ENCODE data around the gene RFX4. TPM values are rescaled to one million over a fixed set of nuclear protein-coding genes. Genes with fewer than 3 reads are reported as not detected.

RFX4 gene
- not detected for polyA plus RNA-seq (ENCODE audit: insufficient read length)

GRCh38 chr12:106582641-106583230 is at the start of gene RFX4:
RFX4 (plus strand) TSS chr12:106583004; CDS start chr12:106583321, 317 bp downstream.
- DNase-seq: no peak

DNA sequence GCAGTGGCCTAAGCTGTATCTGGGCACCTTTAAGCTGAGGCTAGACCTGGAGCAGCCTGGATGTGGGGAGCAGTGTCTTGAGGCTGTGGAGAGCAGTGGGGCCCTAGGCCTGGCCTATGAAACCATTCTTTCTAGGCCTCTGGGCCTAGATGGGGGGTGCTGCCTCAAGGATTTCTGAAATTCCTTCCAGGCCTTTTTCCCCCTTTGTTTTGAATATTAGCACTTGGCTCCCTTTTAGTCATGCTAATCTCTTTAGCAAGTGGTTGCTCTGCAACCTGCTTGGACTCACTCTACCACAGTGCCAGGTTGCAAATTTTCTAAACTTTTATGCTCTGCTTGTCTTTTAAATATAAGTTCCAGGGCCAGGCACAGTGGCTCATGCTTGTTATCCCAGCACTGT is 41.6 kb upstream of the RFX4 start:
- no peak for DNase-seq

GRCh38 chr12:106551410-106551809 is 31.4 kb upstream of the RFX4 start:
- DNase-seq: no peak

GRCh38 chr12:106552228-106552627 is 30.6 kb upstream of the RFX4 start:
- DNase-seq: no peak

DNA sequence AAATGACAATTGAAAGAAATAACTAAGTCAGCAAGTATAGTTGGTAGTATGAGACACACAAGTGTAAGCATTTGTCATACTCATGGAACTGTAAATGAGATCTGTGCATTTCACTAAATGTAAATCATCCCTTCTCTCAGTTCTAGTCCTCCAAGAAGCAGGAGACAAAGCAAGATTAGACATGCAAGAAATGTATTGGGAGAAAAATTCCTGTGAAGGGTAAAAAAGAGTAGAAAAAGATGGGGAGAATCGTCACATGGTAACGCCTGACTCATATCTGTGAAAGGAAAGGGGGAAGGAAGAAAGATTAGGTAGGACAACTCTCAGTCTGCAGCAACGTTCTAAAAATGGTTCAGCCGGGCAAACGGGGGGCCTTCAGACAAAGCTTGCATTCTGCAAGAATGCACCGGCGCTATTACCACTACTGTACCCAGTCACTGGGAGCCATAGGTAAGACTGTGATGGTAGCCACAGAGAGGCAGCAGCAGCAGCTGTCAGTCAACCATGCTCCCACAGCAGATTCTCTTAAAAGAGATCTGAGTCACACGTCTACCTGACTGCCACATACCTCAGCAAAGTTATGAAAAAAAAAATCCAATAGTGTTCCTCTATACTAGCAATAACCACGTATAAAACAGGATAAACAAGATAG is 18.0 kb upstream of the RFX4 start:
- no peak for DNase-seq

DNA sequence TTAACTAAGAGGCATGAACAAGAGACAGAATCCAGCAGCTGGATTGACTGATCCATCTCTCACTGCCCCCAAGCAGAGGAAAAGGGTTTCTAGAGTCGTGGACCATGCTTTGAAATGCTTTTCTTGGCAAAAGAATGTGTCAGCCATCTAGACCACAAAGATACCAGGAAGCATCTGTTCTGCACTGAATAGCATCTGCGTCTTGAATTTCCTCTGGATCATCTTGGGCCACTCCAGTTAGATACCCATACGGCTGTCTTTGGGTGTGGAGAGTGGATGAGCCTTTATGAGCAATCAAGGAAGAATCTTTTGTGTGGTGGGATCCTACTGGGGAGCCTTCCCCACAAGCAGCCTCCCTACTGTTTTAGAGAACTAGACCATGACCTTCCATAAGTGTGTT is 16.0 kb upstream of the RFX4 start:
- DNase-seq: no peak

DNA sequence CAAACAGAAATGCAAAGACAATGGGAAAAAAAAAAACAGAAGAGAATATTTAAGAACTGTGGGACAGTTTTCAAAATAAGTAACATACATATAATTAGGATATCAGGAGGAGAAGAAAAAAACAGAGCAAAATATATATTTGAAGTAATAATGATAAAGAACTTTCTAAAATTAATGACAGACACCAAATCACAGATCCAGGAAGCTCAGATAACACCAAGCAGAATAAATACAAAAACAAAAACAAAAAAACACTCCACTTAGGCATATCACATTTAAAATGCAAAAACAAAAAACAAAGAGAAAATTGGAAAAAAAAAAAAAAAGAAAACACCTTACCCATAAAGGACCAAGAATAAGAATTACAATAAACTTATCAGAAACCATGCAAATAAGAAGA is 9.6 kb upstream of the RFX4 start:
- DNase-seq: no peak

DNA sequence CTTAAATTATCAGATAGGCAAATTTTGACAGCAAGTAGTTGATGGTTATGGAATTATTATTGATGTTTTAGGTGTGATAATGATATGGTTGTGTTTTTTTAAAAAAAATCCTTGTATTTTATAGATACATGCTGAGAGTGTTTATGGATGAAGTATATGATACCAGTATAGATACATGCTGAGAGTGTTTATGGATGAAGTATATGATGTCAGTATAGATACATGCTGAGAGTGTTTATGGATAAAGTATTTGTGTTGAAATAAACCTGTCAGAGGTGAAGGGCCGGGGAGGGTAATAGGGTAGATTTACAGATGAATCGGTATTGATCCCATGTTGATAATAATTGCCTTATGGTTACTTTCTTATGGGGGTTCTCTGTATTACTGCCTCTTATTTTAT is 6.0 kb upstream of the RFX4 start:
- no peak for DNase-seq

- DNase-seq: no peak
These were observed 1.9 kb upstream of the RFX4 start for GRCh38 chr12:106580671-106581508.

GRCh38 chr12:106581543-106582248 is 1.1 kb upstream of the RFX4 start:
- DNase-seq: no peak

- DNase-seq: no peak
These were observed 584 bp upstream of the RFX4 start for GRCh38 chr12:106582249-106582591.

DNA sequence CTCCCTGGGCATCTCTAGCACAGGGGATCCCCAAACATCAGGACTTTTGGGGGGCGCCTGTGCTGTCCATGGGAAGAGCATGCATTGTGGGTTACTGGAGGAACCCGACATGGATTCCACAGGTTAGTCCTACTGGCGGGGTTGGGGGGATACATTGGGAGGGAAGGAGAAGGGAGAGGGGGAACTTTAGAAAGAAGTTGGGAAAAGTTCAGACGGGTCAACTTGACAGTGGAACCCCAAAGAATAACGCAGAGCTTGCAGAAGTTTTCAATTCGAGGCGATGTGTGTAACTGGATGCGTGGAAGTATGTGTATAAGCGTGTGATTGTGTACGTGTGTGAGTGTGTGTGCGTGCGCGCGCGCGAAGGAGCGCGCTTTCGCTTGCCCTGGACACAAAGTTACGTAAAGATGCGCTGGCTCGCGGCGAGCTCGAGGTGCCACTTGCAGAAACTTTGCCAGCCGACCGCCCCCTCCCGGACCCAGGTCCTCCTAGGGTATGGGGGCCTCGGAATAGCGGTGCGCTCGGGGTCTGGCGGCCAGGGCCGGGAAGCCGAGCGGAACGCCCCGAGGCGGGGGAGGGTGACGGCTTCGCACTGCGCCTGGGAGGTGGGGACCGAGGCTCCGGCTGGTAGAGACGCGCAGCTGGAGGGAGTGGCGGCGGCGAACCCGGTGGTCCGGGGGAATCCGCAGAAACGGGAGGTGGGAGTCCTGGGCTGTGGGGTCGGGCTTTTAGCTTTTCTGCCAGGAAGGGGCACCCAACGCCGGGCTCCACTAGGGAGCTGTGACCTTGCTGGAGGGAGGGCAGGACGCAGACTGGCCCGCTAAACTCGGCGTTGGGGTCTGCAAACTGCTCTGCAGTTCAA is 669 bp downstream of the RFX4 start:
- DNase-seq: no peak

- DNase-seq: no peak
These were observed 1.6 kb downstream of the RFX4 start for GRCh38 chr12:106584104-106585064.

DNA sequence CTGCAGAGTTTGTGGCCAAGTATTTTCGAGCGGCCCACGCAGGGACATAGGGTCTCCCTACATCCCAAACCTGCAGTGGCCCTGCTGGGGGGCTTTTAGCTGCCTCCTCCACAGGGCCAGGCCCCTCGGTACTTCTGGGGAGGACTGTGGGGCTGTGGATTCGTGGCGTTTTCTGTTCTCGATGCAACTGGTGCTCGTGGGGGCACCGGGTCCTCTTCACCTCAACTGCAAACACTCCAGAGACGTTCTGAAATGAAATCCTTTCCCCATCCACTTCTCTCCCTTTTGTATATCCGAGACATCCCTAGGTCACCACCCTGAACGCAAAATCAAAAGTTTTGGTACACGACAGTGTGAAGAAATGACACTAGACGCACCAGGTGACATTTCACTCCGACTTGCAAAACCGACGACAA is 2.3 kb downstream of the RFX4 start:
- no peak for DNase-seq

- DNase-seq: no peak
These were observed 2.9 kb downstream of the RFX4 start for GRCh38 chr12:106585521-106586277.

DNA sequence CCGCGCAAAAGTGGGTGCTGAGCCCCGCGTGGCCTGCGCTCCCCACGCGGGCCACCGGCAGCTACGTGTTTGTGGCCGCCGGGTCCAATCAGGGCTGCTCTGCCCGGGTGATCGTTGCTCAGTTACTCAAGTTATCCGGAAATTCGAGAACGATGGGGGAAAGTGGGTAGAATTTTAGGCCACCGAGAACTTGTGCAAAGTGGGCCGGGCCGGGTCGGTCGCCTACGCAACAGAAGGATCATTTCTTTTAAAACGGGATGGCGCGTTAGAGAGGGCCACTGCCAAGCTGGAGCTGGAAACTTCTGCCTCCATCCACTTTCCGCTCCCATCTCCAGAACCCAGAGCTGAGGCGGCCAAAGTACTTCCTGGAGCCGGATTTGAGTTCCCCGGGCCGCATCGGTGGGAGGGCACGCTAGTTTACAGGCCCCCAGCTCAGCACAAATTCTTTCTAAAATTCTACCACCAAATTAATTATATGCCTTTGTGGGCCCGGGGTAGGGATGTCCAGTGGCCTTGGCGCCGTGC is 3.5 kb downstream of the RFX4 start:
- DNase-seq: no peak

DNA sequence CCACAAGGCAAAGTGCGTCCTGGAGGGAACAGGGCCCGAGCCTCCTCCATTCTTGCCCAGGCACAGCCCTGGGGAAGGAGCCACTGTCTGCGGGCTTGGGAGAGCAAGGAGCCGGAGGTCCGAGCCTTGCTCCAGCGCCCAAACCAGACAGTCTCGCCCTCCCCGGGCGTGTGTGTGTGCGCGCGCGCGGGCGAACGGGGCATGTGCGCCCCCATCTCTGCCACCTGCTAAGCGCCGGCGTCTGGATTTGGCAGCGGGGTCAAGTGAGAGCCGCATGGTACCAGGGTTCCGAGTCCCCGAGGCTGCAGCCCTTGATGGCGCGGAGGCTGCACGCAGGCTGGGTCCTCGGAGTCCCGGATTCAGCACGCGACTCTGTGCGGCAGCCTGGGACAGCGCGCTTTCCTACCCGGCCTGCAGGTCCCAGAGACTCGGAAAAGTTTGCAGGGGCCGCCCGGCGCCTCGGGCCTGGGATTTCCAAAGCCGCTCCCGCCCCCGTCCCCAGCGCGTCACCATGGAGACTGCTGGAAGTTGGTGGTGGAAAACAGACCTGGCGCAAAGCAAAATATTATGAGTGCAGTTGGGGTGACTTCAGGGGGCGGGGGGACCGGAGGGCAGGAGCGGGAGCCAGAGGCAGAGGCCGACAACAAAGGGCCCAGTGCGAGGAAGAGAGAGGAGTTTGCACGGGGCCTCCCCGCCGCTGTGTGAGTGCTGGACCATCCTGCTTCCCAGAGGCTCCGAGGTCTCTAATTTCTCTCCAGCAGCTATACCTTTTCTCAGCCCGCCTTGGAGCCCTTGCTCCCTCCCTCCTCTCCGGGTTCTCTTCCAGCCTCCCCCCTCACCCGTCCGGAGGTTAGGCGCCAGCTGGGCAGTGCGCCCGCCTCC is 4.2 kb downstream of the RFX4 start:
- DNase-seq: no peak

DNA sequence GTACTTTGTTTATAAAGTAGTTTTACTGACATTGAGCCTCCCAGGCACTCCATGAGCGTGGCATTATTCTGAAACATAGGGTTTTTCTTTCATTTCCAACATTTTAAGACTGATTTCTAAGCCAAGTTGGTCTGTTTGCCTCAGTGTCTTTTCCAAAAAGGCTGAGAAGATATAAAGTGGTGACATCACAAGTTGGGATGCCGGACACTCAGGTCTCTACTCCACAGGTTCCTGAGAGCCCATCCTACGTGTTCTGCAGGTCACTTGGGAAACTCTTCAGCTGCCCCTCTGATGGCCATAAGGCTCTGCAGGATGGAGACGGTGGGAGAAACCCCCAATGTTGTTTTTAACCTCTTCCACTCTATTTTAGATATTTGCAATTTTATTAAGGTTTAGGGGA is 6.0 kb downstream of the RFX4 start:
- no peak for DNase-seq

DNA sequence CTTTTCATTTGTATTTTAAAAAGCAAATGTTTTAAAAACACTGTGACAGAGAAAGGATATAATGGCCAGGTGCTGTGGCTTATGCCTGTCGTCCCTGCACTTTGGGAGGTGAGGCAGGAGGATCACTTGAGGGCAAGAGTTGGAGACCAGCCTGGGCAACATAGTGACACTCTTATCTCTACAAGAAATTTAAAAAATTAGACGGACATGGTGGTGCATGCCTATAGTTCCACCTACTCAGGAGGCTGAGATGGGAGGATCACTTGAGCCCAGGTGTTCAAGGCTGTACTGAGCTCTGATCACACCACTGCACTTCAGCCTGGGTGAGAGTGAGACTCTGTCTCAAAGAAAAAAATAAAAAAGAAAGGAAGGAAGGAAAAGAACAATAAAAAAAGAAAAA is 7.8 kb downstream of the RFX4 start:
- no peak for DNase-seq
